Fibroblast of pulmonary artery (primary cell): Measurements from ENCODE around the gene METAP1D.
"Not testable (repeated sequence)": the region's sequence is repeated elsewhere in the genome, so short reads cannot be mapped to it uniquely, and the experiment has no call there.

Source experiments
- DNase-seq: peaks from one replicate; pipeline ENCODE4 v3.0.0-alpha.2; 2010; ENCODE audit warnings: low read depth
- H3K4me3 ChIP-seq: replicated peaks from 2 replicates; pipeline ENCODE4 v1.5.1; 2011; ENCODE audit warnings: low read depth, mild to moderate bottlenecking, control low read depth, low read length, moderate library complexity
- TF ChIP-seq, protein P1 (sequence below): IDR thresholded peaks from 2 replicates; pipeline ENCODE4 v1.5.1; 2011; ENCODE audit warnings: mild to moderate bottlenecking, control low read depth, low read length, inconsistent platforms; ENCODE audit errors: missing control alignments

Gene METAP1D

DNA sequence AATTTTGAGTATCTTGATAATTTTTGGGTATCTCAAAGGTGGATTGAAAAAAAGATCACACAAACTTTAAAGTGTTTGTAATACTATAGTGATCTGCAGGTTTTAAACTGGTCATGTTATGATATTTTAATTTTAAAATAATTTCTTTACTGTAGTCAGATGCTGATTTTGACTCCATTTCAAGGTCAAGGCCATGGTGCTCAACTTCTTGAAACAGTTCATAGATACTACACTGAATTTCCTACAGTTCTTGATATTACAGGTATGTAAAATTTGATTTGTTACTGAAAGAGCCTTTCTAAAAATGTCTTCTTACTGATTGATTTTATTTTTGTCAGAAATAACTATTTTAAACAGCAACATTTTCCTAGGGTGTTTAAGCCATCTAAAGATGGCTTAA, 33.1 kb upstream of the METAP1D start:
- no peak for DNase-seq
- H3K4me3 ChIP-seq = no peak overlapping the region
- TF ChIP-seq, protein P1, sequence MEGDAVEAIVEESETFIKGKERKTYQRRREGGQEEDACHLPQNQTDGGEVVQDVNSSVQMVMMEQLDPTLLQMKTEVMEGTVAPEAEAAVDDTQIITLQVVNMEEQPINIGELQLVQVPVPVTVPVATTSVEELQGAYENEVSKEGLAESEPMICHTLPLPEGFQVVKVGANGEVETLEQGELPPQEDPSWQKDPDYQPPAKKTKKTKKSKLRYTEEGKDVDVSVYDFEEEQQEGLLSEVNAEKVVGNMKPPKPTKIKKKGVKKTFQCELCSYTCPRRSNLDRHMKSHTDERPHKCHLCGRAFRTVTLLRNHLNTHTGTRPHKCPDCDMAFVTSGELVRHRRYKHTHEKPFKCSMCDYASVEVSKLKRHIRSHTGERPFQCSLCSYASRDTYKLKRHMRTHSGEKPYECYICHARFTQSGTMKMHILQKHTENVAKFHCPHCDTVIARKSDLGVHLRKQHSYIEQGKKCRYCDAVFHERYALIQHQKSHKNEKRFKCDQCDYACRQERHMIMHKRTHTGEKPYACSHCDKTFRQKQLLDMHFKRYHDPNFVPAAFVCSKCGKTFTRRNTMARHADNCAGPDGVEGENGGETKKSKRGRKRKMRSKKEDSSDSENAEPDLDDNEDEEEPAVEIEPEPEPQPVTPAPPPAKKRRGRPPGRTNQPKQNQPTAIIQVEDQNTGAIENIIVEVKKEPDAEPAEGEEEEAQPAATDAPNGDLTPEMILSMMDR = no peak

GRCh38 chr2:171968509-171968908, 31.2 kb upstream of the METAP1D start:
- H3K4me3 ChIP-seq = no peak overlapping the region
- TF ChIP-seq, protein P1 = no peak
- no peak for DNase-seq

DNA sequence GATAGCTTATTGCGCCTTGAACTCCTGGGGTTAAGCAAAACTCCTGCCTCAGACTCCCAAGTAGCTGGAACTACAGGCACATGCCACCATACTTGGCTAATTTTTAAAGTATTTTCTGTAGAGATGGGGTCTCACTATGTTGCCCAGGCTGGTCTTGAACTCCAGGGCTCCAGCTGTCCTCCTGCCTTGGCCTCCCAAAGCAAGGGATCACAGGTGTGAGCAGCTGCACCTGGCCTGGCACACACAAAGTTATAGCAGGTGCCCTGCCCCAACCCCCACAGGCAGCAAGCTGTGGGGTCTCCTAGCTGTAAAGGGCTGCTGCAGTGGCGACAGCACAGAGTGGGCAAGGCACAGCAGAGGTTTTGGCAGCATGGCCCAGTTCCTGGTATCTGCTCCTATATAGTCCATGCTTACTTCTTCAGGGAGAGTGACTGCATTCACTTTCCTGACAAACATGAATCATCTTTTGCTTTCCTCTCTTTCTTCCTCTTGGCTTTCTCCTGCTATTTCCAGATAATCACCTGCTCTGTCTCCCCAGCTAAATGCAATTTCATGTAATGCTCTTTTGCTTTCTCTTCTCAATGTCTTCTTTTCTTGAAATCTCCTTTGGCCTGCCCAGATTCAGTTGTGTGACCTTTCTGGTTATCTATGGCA, 27.3 kb upstream of the METAP1D start:
- DNase-seq = peak; percentile 3
- TF ChIP-seq, protein P1 = no peak
- H3K4me3 ChIP-seq = no peak overlapping the region

DNA sequence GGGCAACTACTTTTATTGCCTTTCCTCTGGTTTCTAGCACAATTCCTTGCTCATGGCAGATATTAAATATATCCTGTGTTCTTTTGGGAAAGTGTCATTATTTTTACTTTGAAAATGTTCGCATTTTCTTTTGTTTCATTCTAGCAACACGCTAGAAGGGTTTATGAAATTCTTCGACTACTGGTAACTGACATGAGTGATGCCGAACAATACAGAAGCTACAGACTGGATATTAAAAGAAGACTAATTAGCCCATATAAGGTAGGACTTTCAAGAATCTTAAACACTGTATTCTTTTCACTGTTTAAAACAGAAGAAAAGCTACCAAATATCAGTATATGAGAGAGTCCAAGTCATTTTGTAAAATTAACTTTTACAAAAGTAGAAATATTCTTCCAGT, 20.6 kb upstream of the METAP1D start:
- TF ChIP-seq, protein P1 = no peak

GRCh38 chr2:171983924-171984323, 15.8 kb upstream of the METAP1D start:
- H3K4me3 ChIP-seq, DNase-seq: not testable (repeated sequence)

More for the DNA sequence above, 20.6 kb upstream of the METAP1D start:
- H3K4me3 ChIP-seq = no peak overlapping the region
- no peak for DNase-seq

DNA sequence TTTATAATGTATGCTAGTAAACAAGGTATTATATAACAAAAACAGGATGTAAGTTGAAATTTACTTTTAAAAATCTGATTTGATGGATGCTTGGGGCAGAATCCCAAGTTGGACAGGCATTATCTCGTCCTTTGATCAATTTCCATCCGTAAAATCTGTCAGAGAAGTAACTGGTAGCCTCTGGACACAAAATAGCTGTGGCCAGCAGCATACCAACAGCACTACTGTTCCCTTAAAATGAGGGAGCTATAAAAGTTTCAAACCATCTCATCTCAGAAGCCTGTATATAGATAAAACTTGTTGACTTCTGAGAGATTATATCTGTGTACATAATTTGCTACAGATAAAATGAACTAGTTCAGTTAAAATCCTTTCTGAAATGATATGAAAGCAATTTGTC, 14.7 kb upstream of the METAP1D start:
- no peak for DNase-seq
- no peak overlapping the region for H3K4me3 ChIP-seq
- TF ChIP-seq, protein P1 = no peak

GRCh38 chr2:171986778-171987177, 13.0 kb upstream of the METAP1D start:
- TF ChIP-seq, protein P1 = no peak
- DNase-seq = no peak
- H3K4me3 ChIP-seq = no peak overlapping the region
